HepG2 (cell line): ENCODE results near the gene SLC35F3. TPM values are rescaled to one million over a fixed set of nuclear protein-coding genes. Genes with fewer than 3 reads are reported as not detected.

Experiments
- ATAC-seq: fragments of 200-7000 bp; cut with Tn5 transposase; 3 replicates; pipeline ENCODE4 v1.9.1; 2020; ENCODE audit warnings: mild to moderate bottlenecking, moderate library complexity
- BruUV-seq: library from RNA; stranded (reverse); fragments of 400-500 nt; replicated peaks from 2 replicates; lab custom pipeline; 2021; lab: Mats Ljungman, UMichigan
- CTCF ChIA-PET: fragments of 300-600 bp; formaldehyde crosslinking; extraction: SDS; loops from one replicate; lab custom pipeline; 2021; ENCODE audit warnings: low total read pairs, inconsistent platforms, low intra/inter-chr PET ratio; lab: Yijun Ruan, JAX
- POLR2A ChIA-PET: fragments of 350-600 bp; sonication (Branson Sonifier 250); formaldehyde crosslinking; loops from one replicate; lab custom pipeline; 2020; ENCODE audit warnings: antibody characterized with exemption, inconsistent platforms; lab: Yijun Ruan, JAX
- DNase-seq: peaks from one replicate; pipeline ENCODE4 v3.0.0-alpha.2; 2015; ENCODE audit warnings: low spot score
- FAIRE-seq: peaks from 3 replicates; lab custom pipeline; 2011; peaks lifted over from hg19 to GRCh38; lab: Jason Lieb, UNC
- H2AFZ ChIP-seq: one replicate; pipeline ENCODE4 v1.6.1; 2011; ENCODE audit warnings: low read length, inconsistent platforms
- H3K27ac ChIP-seq: fragments of 300-600 bp; 3 replicates; pipeline ENCODE4 v1.8.0; 2011; ENCODE audit warnings: mixed run types, mild to moderate bottlenecking, mixed read lengths, low read length, inconsistent platforms; ENCODE audit not compliant: insufficient read depth; ENCODE audit errors: extremely low read length
- H3K27me3 ChIP-seq, 2 experiments: fragments of 200-600 bp in 1 of 2; 2 replicates in 1 of 2; 3 replicates in 1 of 2; pipeline versions ENCODE4 v1.6.0 to v1.8.0; 2011; ENCODE audit warnings: low read length in 2 of 2, mild to moderate bottlenecking in 2 of 2, moderate library complexity in 2 of 2, inconsistent platforms in 1 of 2; ENCODE audit not compliant: insufficient read depth in 2 of 2, control insufficient read depth in 1 of 2
- H3K36me3 ChIP-seq, 2 experiments: fragments of 200-600 bp in 1 of 2; replicated peaks in 1 of 2; 2 replicates in 1 of 2; 3 replicates in 1 of 2; pipeline versions ENCODE4 v1.5.1 to v1.8.0; 2011; ENCODE audit warnings: low read length in 2 of 2, inconsistent platforms in 1 of 2; ENCODE audit not compliant: insufficient read depth in 2 of 2, control insufficient read depth in 1 of 2
- H3K4me1 ChIP-seq: 2 replicates; pipeline ENCODE4 v1.5.1; 2012; ENCODE audit warnings: low read length, inconsistent platforms; ENCODE audit not compliant: insufficient read depth
- H3K4me2 ChIP-seq: 2 replicates; pipeline ENCODE4 v1.6.0; 2011; ENCODE audit warnings: low read depth, low read length, inconsistent platforms
- H3K4me3 ChIP-seq, 3 experiments: fragments of 200-600 bp in 1 of 3; sonication (generic), shearing (Covaris generic) in 1 of 3; replicated peaks in 1 of 3; 2 replicates each; pipeline ENCODE4 v1.5.1; 2011 to 2016; ENCODE audit warnings: low read length in 3 of 3, inconsistent platforms in 2 of 3, low read depth in 2 of 3, mild to moderate bottlenecking in 2 of 3, control low read depth in 1 of 3, mixed read lengths in 1 of 3; ENCODE audit not compliant: insufficient read depth in 1 of 3
- H3K79me2 ChIP-seq: one replicate; pipeline ENCODE4 v1.6.1; 2011; ENCODE audit warnings: low read length, inconsistent platforms; ENCODE audit not compliant: insufficient read depth
- H3K9ac ChIP-seq: 2 replicates; pipeline ENCODE4 v1.6.0; 2011; ENCODE audit warnings: mild to moderate bottlenecking, low read depth, low read length, inconsistent platforms; ENCODE audit not compliant: insufficient read depth
- H3K9me3 ChIP-seq: 2 replicates; pipeline ENCODE4 v1.5.1; 2012; ENCODE audit warnings: mild to moderate bottlenecking, low read length
- H4K20me1 ChIP-seq: 2 replicates; pipeline ENCODE4 v1.6.0; 2011; ENCODE audit warnings: inconsistent platforms, mild to moderate bottlenecking, low read length, moderate library complexity; ENCODE audit not compliant: insufficient read depth
- AKNA ChIP-seq: sonication (generic); formaldehyde crosslinking; IDR thresholded peaks from 2 replicates; pipeline ENCODE4 v1.4.0; 2020; ENCODE audit warnings: missing genetic modification reagents, borderline replicate concordance
- ARNT2 ChIP-seq: sonication (generic); formaldehyde crosslinking; IDR thresholded peaks from 2 replicates; pipeline ENCODE4 v1.8.0; 2022; ENCODE audit warnings: mild to moderate bottlenecking, low read depth, missing genetic modification reagents, moderate library complexity
- ATF4 ChIP-seq, 2 experiments: fragments of 450-650 bp in 1 of 2; sonication (generic) in 1 of 2; formaldehyde crosslinking; IDR thresholded peaks; 2 replicates each; pipeline versions ENCODE4 v1.5.0 to v1.8.0; 2020 to 2022; ENCODE audit warnings: mild to moderate bottlenecking in 1 of 2, missing genetic modification reagents in 1 of 2
- SP140L ChIP-seq: sonication (generic); formaldehyde crosslinking; IDR thresholded peaks from 2 replicates; pipeline ENCODE4 v1.4.0; 2020; ENCODE audit warnings: missing genetic modification reagents, borderline replicate concordance
- ZFY ChIP-seq: sonication (generic); formaldehyde crosslinking; IDR thresholded peaks from 2 replicates; pipeline ENCODE4 v1.4.0; 2020; ENCODE audit warnings: missing genetic modification reagents
- ZNF232 ChIP-seq: sonication (generic); formaldehyde crosslinking; IDR thresholded peaks from 2 replicates; pipeline ENCODE4 v1.4.0; 2020; ENCODE audit warnings: missing genetic modification reagents, borderline replicate concordance
- ZNF282 ChIP-seq: fragments of 450-650 bp; IDR thresholded peaks from 2 replicates; pipeline ENCODE4 v1.6.1; 2018; ENCODE audit not compliant: partially characterized antibody
- ZNF562 ChIP-seq: sonication (generic); formaldehyde crosslinking; IDR thresholded peaks from 2 replicates; pipeline ENCODE4 v1.8.0; 2022; ENCODE audit warnings: missing genetic modification reagents, borderline replicate concordance
- ZNF577 ChIP-seq: sonication (generic); formaldehyde crosslinking; IDR thresholded peaks from 2 replicates; pipeline ENCODE4 v1.4.0; 2020; ENCODE audit warnings: mild to moderate bottlenecking, low read depth, missing genetic modification reagents, borderline replicate concordance
- WGBS: methylation state at CpG from one replicate; pipeline ENCODE4 v1.1.6; 2017; ENCODE audit warnings: low lambda C conversion rate; 5-methylcytosine and 5-hydroxymethylcytosine counted together
- in situ Hi-C: cut with HindIII; loops from 2 replicates; pipeline ENCODE4 v1.10.0; 2017; ENCODE audit warnings: low pct_unique_long_range_greater_than_20kb; ENCODE audit not compliant: extremely low pct_ligation_motif_present
- intact Hi-C: fragments of 100-400 bp; cut with micrococcal nuclease; formaldehyde crosslinking; loops from one replicate; pipeline ENCODE4 v1.10.0; 2022; ENCODE audit not compliant: unreplicated experiment
- polyA plus RNA-seq, 8 experiments: library from polyadenylated mRNA; depleted of rRNA in 3 of 8; stranded (reverse) in 7 of 8; unstranded in 1 of 8; fragments of >200 nt; fragmentation: Illumina TruSeq in 4 of 8; extraction: Trizol in 4 of 8; gene quantifications; 2 replicates each; pipeline versions ENCODE4 v1.2.1 to v1.2.3, GENCODE V29; 2011 to 2016; ENCODE audit warnings: low read depth in 4 of 8, missing spikeins in 1 of 8, mixed read lengths in 1 of 8; ENCODE audit not compliant: insufficient read depth in 1 of 8
- total RNA-seq, 5 experiments: library from RNA; depleted of rRNA; stranded (reverse); fragments of >200 nt; fragmentation: Illumina TruSeq; extraction: Trizol; gene quantifications; 2 replicates each; pipeline ENCODE4 v1.2.3, GENCODE V29; 2016; ENCODE audit warnings: low read depth in 1 of 5
- TF ChIP-seq, protein P1 (sequence below): sonication (generic); formaldehyde crosslinking; IDR thresholded peaks from 2 replicates; pipeline ENCODE4 v1.5.0; 2020; ENCODE audit warnings: mild to moderate bottlenecking, low read depth, missing genetic modification reagents, borderline replicate concordance

SLC35F3 gene
- total and polyA plus RNA-seq, 2 of the 13 experiments (the other 11 are each of a cell fraction or from before 2014, with no cell fraction given), result not detected

DNA sequence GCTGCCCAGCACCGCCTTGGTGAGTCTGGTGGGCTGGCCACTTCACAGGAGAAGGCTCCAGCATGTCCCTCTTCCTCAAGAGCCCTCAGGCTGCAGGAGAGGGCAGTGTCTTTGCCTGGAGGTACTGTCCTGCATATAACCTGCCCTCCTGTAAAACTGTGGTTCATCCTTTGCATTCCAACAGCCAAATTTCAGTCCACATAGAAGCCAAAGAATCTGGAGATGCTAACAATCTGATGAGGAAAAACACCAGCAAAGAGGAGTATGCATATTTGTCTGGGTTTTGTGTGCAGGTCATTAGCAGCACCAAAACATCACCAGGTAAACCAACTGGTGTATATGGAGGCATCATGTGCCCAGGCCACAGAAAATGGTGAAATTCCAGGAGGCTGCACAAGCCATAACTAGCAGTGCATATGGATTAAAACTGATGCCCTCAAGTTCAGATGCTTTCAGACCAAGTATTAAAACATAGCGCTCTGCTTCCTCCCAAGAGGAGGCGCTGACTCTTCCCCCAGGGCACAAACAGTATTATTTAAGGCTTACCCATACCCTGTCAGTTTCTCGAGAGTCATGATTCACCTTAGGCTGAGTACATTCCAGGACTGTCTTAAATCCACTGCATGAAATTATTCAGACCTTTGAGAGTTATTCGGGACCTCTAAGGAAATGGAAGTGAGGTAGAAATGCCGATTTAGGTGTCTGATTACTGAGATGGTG is 318.2 kb downstream of the SLC35F3 start:
- ATAC-seq, result no peak
- no peaks in the 10 kb centered on the region for H3K9me3 ChIP-seq
- no peak overlapping the region for H2AFZ ChIP-seq
- in situ Hi-C loops (no loop called here), intact Hi-C loops (no loop called here)
- no peak for FAIRE-seq
- H3K9ac ChIP-seq, result no peak overlapping the region
- H3K27ac ChIP-seq, result no peak overlapping the region
- no peaks in the 10 kb centered on the region for H3K4me1 ChIP-seq
- no peak for DNase-seq
- WGBS, result 10% methylated on average over 6 of the region's 6 CpGs
- BruUV-seq, result no TSS peak
- no peak overlapping the region for H3K4me3 ChIP-seq
- no peaks in the 10 kb centered on the region for H3K36me3 ChIP-seq
- POLR2A ChIA-PET, result no interaction called here
- H3K79me2 ChIP-seq, result no peaks in the 10 kb centered on the region
- TF ChIP-seq SP140L (no peak), ZFY (CRISPR knock-in tag) (no peak), ATF4 (CRISPR knock-in tag; IDR thresholded peaks at IDR 0.05) (no peak)
- TF ChIP-seq, all 625 proteins: peak for 0
- Histone ChIP-seq H3K27me3 (peaks cover 0 to 18% of the 10 kb centered on the region in 2 experiments; a peak in 2 of 5 replicates), H3K4me2 (no peak overlapping the region), H4K20me1 (no peaks in the 10 kb centered on the region)
- CTCF ChIA-PET, result no interaction called here

DNA sequence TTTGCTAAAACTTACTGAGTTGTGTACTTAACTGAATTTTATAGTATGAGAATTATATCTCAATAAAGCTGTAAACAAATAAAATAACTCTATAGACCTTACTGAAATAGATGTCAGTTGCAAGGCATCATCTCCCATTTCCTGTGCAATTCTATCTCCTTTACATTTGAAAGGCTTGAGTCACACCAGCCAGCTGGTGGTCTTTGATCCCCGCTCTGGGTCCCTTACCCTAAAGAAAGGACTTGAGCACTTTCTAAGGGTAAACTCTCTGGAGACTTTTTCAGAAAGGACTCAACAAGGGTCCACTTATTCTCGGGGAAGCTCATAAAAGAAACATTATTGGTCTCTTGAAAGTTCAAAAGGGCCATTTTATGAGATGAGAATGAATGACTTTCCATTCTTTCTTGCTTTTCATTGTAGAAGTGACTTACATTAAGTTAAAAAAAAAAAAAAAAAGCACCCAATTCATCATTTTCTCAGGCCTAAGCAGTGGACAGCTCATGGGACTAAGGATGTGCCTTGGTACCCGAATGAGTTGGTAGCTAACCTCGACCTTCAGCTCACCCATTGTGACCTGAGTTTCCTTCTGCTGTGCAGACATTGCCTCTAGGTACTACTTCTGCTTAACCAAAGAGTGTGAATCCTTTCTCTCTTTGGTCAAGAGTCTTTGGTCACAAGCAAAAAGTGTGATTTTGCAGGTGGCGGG is 321.8 kb downstream of the SLC35F3 start:
- WGBS, result 15% methylated on average over 5 of the region's 5 CpGs
- intact Hi-C loops (no loop called here), in situ Hi-C loops (no loop called here)
- H2AFZ ChIP-seq, result no peak overlapping the region
- FAIRE-seq (no peak), ATAC-seq (no peak), DNase-seq (no peak)
- BruUV-seq, result no TSS peak
- H3K9ac ChIP-seq, result no peak overlapping the region
- H3K4me1 ChIP-seq, result peaks cover 6% of the 10 kb centered on the region; the same call in 1 of the 2 replicates
- CTCF ChIA-PET, result no interaction called here
- POLR2A ChIA-PET, result no interaction called here
- no peak overlapping the region for H3K4me2 ChIP-seq
- H3K4me3 ChIP-seq, result no peak overlapping the region
- no peaks in the 10 kb centered on the region for H4K20me1 ChIP-seq
- H3K27ac ChIP-seq, result no peak overlapping the region
- H3K36me3 ChIP-seq, result no peaks in the 10 kb centered on the region
- H3K79me2 ChIP-seq, result no peaks in the 10 kb centered on the region
- H3K9me3 ChIP-seq, result no peaks in the 10 kb centered on the region
- peaks cover 0 to 15% of the 10 kb centered on the region in 2 experiments; a peak in 1 of 5 replicates for H3K27me3 ChIP-seq
- no peak for TF ChIP-seq ZNF562 (CRISPR knock-in tag)
- no peak for TF ChIP-seq ZNF232 (CRISPR knock-in tag)
- TF ChIP-seq ARNT2 (CRISPR knock-in tag), result no peak
- no peak for TF ChIP-seq ZNF282
- TF ChIP-seq, protein P1, sequence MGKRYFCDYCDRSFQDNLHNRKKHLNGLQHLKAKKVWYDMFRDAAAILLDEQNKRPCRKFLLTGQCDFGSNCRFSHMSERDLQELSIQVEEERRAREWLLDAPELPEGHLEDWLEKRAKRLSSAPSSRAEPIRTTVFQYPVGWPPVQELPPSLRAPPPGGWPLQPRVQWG, result no peak
- no peak for TF ChIP-seq ZNF577 (CRISPR knock-in tag)
- TF ChIP-seq AKNA (CRISPR knock-in tag), result no peak
